ENCODE data around the gene CYP4V2. TPM values are rescaled to one million over a fixed set of nuclear protein-coding genes. Genes with fewer than 3 reads are reported as not detected.
A peak's percentile ranks its signal among the peaks of the same experiment; 100 is the strongest.

The CYP4V2 gene
- total and polyA plus RNA-seq, 8 donors = 25.6 to 39.7 (median 34.1) TPM

DNA sequence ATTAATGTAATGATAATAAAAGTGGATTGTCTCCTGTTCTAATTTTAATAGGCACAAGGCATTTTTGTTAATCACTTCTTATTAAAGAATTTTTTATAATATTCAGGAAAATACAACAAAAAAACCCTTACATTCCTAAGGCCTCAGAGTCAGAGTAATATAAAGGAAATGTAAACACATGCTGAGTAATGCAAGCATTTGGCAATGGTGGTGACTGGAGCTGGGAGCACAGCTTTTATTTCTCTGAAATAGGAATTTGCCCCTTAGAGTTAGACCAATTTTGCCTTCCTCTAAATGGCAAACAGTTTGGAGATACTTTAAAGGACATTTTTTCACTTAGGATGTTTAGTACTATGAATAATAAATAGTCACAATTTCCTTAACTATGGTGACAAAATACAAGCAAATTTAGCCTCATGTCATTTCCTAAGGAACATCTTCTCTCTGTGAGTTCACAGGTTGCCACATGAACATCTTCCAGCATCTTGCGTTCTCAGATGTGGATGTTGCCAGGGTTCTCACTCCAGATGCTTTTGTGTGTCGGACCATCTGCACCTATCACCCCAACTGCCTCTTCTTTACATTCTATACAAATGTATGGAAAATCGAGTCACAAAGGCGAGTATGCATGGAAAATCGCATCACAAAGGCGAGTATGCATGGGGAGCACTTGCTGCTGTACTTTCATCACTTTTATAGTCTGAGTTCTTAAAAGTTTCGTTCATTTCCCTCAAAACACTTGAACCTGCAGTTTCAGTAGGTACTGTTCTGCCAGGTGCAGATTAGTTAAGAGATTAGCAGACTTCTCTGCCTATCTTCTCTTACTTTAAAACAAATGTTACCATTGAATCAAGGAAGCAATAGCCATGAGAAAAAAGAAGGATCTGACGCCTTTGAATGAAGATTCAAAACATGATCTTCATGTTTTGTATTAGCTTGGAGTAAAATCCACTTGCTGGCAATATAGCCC lies 58.7 kb downstream of the CYP4V2 start:
- Histone ChIP-seq H3K36me3 (no peaks in the 10 kb centered on the region), H3K27me3 (no peaks in the 10 kb centered on the region), H3K9me3 (no peaks in the 10 kb centered on the region), H3K4me1 (peaks cover 0 to 12% (median 12%) of the 10 kb centered on the region in 3 donors), H3K4me3 (no peak overlapping the region), H3K27ac (no peak overlapping the region)
- TF ChIP-seq, protein P1, sequence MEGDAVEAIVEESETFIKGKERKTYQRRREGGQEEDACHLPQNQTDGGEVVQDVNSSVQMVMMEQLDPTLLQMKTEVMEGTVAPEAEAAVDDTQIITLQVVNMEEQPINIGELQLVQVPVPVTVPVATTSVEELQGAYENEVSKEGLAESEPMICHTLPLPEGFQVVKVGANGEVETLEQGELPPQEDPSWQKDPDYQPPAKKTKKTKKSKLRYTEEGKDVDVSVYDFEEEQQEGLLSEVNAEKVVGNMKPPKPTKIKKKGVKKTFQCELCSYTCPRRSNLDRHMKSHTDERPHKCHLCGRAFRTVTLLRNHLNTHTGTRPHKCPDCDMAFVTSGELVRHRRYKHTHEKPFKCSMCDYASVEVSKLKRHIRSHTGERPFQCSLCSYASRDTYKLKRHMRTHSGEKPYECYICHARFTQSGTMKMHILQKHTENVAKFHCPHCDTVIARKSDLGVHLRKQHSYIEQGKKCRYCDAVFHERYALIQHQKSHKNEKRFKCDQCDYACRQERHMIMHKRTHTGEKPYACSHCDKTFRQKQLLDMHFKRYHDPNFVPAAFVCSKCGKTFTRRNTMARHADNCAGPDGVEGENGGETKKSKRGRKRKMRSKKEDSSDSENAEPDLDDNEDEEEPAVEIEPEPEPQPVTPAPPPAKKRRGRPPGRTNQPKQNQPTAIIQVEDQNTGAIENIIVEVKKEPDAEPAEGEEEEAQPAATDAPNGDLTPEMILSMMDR (IDR thresholded peaks at IDR 0.05) = no peak
- DNase-seq (no peak), ATAC-seq (peak in 1 of 4 donors; percentile 67), FAIRE-seq (no peak)
- WGBS, 2 donors = 75 to 79% methylated on average over 8 of the region's 8 CpGs
- intact Hi-C loops (cut with DNase I) = no loop called here

- peaks cover 0 to 12% (median 12%) of the 10 kb centered on the region in 3 donors for H3K4me1 ChIP-seq
- TF ChIP-seq, protein P1 (IDR thresholded peaks at IDR 0.05) = no peak
- DNase-seq = no peak
- no peaks in the 10 kb centered on the region for H3K9me3 ChIP-seq
- H3K4me3 ChIP-seq = no peak overlapping the region
- no peak for FAIRE-seq
- intact Hi-C loops (cut with DNase I) = no loop called here
- H3K27me3 ChIP-seq = no peaks in the 10 kb centered on the region
- peak in 3 of 4 donors; percentile 32 to 84 (median 63) for ATAC-seq
- H3K27ac ChIP-seq = no peak overlapping the region
- 17 to 26% methylated on average over 2 of the region's 2 CpGs for WGBS, 2 donors
- H3K36me3 ChIP-seq = no peaks in the 10 kb centered on the region
Observed at GRCh38 chr4:186250760-186251159, 59.4 kb downstream of the CYP4V2 start.

DNA sequence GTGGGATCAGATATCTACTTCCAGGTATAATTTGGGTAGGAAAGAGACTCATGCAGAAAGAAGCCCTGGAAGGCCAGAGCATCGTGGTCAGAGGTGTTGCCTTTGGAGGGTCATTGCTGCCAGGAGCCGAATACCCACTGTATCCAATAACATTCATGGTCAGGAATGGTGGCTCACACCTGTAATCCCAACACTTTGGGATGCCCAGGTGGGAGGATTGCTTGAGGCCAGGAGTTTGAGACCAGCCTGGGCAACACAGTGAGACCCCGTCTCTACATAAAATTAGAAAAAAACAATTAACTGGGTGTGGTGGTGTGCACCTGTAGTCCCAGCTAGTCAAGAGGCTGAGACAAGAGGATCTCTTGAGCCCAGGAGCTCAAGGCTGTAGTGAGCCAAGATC lies 63.8 kb downstream of the CYP4V2 start:
- FAIRE-seq (no peak), DNase-seq (no peak), ATAC-seq (no peak)
- Histone ChIP-seq H3K9me3 (no peaks in the 10 kb centered on the region), H3K36me3 (no peaks in the 10 kb centered on the region), H3K4me3 (no peak overlapping the region), H3K27me3 (no peaks in the 10 kb centered on the region), H3K4me1 (peaks cover 8 to 16% (median 14%) of the 10 kb centered on the region in 3 donors), H3K27ac (no peak overlapping the region)
- intact Hi-C loops (cut with DNase I) = no loop called here
- TF ChIP-seq, protein P1 (IDR thresholded peaks at IDR 0.05) = no peak
- 97 to 99% methylated on average over 3 of the region's 3 CpGs for WGBS, 2 donors

DNA sequence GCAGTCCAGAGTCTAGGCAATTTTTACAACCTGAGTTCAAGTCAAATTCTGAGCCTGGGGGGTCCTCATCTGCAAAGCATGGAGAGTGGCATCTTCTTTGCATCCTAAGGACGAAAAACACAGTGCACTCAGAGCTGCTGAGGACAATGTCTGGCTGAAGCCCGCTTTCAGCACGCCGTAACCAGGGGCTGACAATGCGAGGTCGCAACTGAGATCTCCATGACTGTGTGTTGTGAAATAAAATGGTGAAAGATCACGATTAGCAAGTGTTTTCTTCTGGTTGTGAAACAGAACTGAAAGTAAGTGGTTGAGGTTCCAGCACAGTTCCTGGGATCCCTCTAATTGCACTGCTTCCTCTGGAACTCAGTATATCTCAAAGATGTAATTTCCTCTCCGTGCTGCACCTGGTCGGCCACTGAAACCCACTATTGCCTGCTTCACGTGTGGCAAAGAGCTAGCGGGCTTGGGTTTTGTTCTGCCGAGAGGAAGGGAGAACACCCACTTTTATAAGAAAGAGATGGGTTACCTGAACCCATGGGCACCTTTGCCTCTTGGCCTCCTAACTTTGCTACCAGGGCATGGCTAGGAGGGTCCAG lies 66.9 kb downstream of the CYP4V2 start:
- no peaks in the 10 kb centered on the region for H3K36me3 ChIP-seq
- no peak overlapping the region for H3K27ac ChIP-seq
- DNase-seq (no peak), FAIRE-seq (no peak), ATAC-seq (no peak)
- H3K9me3 ChIP-seq = no peaks in the 10 kb centered on the region
- TF ChIP-seq, protein P1 (IDR thresholded peaks at IDR 0.05) = no peak
- H3K4me1 ChIP-seq = peaks cover 13 to 21% (median 14%) of the 10 kb centered on the region in 3 donors
- 92 to 93% methylated on average over 12 of the region's 12 CpGs for WGBS, 2 donors
- intact Hi-C loops (cut with DNase I) = no loop called here
- H3K4me3 ChIP-seq = no peak overlapping the region
- no peaks in the 10 kb centered on the region for H3K27me3 ChIP-seq
